A673 (cell line): ENCODE measurements around the gene TMEM59L.

ENCODE experiments used
- EZH2 ChIP-seq: fragments of 200-600 bp; sonication (generic); IDR thresholded peaks from 2 replicates; pipeline ENCODE4 v1.6.1; 2017; ENCODE audit warnings: borderline replicate concordance, low read depth, mild to moderate bottlenecking, mixed read lengths, antibody characterized with exemption, low read length; ENCODE audit not compliant: poor library complexity, severe bottlenecking
- TF ChIP-seq, protein P1 (sequence below): fragments of 300-800, 200-600 bp; sonication (generic); conservative IDR thresholded peaks from 2 replicates; pipeline ENCODE4 v1.5.1; 2017; ENCODE audit warnings: low read depth, mild to moderate bottlenecking, antibody characterized with exemption, low read length, moderate library complexity, mixed read lengths

DNA sequence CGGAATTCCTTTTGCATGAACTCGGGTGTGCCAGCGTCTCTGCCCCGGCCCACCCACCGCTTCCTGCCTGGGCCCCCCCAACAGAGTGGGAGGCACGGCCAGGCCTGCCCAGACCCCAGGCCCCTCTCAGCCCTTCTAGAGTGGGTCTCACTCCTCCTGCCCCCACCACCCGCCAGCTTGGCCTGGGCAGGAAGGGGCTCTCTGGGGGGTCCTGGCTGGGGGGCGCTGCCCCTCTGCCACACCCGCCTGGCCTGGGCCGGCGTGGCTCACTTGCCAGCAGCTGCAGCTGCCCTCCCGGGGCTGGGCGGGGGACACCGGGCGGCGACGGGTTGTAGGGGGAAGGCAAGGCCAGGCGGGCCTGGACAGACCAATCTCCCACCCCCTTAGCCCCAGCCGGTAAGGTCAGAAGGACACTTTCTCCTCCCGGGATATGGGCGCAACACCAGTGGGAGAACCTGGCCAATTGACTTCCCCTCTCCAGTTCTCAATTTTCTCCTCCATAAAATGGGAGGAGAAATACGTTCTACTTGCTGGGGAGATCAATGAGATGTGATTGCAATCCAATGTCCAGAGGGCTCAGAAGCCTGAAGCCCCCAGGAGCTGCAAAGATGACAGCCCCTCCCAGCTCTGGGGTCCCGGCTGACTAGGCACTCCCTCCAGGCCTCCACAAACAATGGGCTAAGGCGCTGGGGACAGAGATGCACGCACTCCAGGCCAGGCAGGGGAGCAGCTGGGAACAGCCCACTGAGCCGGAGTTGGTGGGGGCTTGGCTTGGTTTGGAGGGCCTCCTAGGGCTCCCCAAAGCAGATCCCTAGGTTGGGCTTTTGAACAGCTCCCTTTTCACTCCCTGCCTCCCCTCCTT, 8.5 kb upstream of the TMEM59L start:
- TF ChIP-seq, protein P1, sequence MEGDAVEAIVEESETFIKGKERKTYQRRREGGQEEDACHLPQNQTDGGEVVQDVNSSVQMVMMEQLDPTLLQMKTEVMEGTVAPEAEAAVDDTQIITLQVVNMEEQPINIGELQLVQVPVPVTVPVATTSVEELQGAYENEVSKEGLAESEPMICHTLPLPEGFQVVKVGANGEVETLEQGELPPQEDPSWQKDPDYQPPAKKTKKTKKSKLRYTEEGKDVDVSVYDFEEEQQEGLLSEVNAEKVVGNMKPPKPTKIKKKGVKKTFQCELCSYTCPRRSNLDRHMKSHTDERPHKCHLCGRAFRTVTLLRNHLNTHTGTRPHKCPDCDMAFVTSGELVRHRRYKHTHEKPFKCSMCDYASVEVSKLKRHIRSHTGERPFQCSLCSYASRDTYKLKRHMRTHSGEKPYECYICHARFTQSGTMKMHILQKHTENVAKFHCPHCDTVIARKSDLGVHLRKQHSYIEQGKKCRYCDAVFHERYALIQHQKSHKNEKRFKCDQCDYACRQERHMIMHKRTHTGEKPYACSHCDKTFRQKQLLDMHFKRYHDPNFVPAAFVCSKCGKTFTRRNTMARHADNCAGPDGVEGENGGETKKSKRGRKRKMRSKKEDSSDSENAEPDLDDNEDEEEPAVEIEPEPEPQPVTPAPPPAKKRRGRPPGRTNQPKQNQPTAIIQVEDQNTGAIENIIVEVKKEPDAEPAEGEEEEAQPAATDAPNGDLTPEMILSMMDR: no peak
- TF ChIP-seq EZH2: no peak
